Astrocyte (in vitro differentiated cells and primary cell): ENCODE data around the gene TENM4.

ENCODE experiments used
- EZH2 ChIP-seq: IDR thresholded peaks from 2 replicates; pipeline ENCODE4 v1.6.1; 2012; ENCODE audit warnings: mild to moderate bottlenecking, low read length, inconsistent platforms; ENCODE audit not compliant: insufficient read depth
- TF ChIP-seq, protein P1 (sequence below): IDR thresholded peaks from 2 replicates; pipeline ENCODE4 v1.5.1; 2011; ENCODE audit warnings: low read depth, mild to moderate bottlenecking, inconsistent platforms, low read length, moderate library complexity; ENCODE audit not compliant: insufficient read depth

DNA sequence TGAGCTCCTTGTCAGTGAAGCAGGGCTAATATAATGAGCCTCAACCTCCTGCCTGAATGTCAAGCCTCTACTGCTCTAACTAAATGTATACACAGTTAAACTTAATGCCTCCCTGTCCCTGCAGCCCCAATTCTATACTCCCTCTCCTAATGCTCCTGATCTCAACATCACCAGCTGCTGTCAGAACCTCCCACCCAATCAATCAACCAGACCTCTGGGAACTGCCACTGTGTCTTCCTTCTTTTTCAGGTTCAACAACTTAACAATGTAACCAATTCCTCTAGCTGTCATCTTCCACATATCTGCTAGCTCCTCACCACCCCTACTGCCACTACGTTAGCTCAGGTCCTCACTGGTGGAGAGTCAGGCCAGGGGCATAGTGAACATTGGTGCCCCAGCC is 526.3 kb downstream of the TENM4 start:
- TF ChIP-seq, protein P1, sequence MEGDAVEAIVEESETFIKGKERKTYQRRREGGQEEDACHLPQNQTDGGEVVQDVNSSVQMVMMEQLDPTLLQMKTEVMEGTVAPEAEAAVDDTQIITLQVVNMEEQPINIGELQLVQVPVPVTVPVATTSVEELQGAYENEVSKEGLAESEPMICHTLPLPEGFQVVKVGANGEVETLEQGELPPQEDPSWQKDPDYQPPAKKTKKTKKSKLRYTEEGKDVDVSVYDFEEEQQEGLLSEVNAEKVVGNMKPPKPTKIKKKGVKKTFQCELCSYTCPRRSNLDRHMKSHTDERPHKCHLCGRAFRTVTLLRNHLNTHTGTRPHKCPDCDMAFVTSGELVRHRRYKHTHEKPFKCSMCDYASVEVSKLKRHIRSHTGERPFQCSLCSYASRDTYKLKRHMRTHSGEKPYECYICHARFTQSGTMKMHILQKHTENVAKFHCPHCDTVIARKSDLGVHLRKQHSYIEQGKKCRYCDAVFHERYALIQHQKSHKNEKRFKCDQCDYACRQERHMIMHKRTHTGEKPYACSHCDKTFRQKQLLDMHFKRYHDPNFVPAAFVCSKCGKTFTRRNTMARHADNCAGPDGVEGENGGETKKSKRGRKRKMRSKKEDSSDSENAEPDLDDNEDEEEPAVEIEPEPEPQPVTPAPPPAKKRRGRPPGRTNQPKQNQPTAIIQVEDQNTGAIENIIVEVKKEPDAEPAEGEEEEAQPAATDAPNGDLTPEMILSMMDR: no peak
- no peak for TF ChIP-seq EZH2
